Keratinocyte (primary cell): Measurements from ENCODE around the gene ZNF571. TPM values are rescaled to one million over a fixed set of nuclear protein-coding genes. Genes with fewer than 3 reads are reported as not detected.

Experiments used
- DNase-seq: peaks from one replicate; pipeline ENCODE4 v3.0.0-alpha.2; 2011; ENCODE audit warnings: low read depth, missing footprints, low spot score
- FAIRE-seq: peaks from 2 replicates; lab custom pipeline; 2011; peaks lifted over from hg19 to GRCh38; lab: Jason Lieb, UNC
- H2AFZ ChIP-seq: 2 replicates; pipeline ENCODE4 v1.6.0; 2012; ENCODE audit warnings: low read length, control low read depth, inconsistent platforms; ENCODE audit not compliant: control insufficient read depth
- H3K27ac ChIP-seq: 2 replicates; pipeline ENCODE4 v1.5.1; 2011; ENCODE audit warnings: low read length; ENCODE audit not compliant: control insufficient read depth, insufficient read depth
- H3K27me3 ChIP-seq: 3 replicates; pipeline ENCODE4 v1.6.0; 2011; ENCODE audit warnings: low read length; ENCODE audit not compliant: control insufficient read depth, insufficient read depth; ENCODE audit errors: extremely low read depth
- H3K36me3 ChIP-seq, 2 experiments: 2 replicates in 1 of 2; 3 replicates in 1 of 2; pipeline ENCODE4 v1.5.1; 2011; ENCODE audit warnings: low read length in 2 of 2, mild to moderate bottlenecking in 1 of 2; ENCODE audit not compliant: control insufficient read depth in 2 of 2, insufficient read depth in 2 of 2; ENCODE audit errors: extremely low read depth in 1 of 2
- H3K4me1 ChIP-seq: 3 replicates; pipeline ENCODE4 v1.5.1; 2011; ENCODE audit warnings: low read length; ENCODE audit not compliant: control insufficient read depth, insufficient read depth; ENCODE audit errors: extremely low read depth
- H3K4me2 ChIP-seq: 3 replicates; pipeline ENCODE4 v1.6.0; 2011; ENCODE audit warnings: low read depth, low read length; ENCODE audit not compliant: control insufficient read depth, insufficient read depth; ENCODE audit errors: extremely low read depth
- H3K4me3 ChIP-seq, 3 experiments: fragments of 200-600 bp in 1 of 3; sonication (generic) in 1 of 3; 2 replicates in 2 of 3; 3 replicates in 1 of 3; pipeline ENCODE4 v1.5.1; 2011 to 2016; ENCODE audit warnings: low read length in 3 of 3, mild to moderate bottlenecking in 3 of 3, control low read depth in 2 of 3, inconsistent platforms in 1 of 3, low read depth in 1 of 3, mixed read lengths in 1 of 3, mixed run types in 1 of 3, moderate library complexity in 1 of 3; ENCODE audit not compliant: control insufficient read depth in 2 of 3, insufficient read depth in 2 of 3; ENCODE audit errors: extremely low read depth in 1 of 3
- H3K79me2 ChIP-seq: 2 replicates; pipeline ENCODE4 v1.6.0; 2012; ENCODE audit warnings: low read length; ENCODE audit not compliant: control insufficient read depth, insufficient read depth
- H3K9ac ChIP-seq: 3 replicates; pipeline ENCODE4 v1.6.0; 2011; ENCODE audit warnings: low read length; ENCODE audit not compliant: control insufficient read depth, insufficient read depth; ENCODE audit errors: extremely low read depth
- H3K9me1 ChIP-seq: 3 replicates; pipeline ENCODE4 v1.6.0; 2011; ENCODE audit warnings: low read length; ENCODE audit not compliant: control insufficient read depth, insufficient read depth; ENCODE audit errors: extremely low read depth
- H3K9me3 ChIP-seq: 2 replicates; pipeline ENCODE4 v1.5.1; 2012; ENCODE audit warnings: low read depth, low read length; ENCODE audit not compliant: control insufficient read depth
- H4K20me1 ChIP-seq: 3 replicates; pipeline ENCODE4 v1.6.0; 2011; ENCODE audit warnings: low read length; ENCODE audit not compliant: control insufficient read depth, insufficient read depth; ENCODE audit errors: extremely low read depth
- EZH2 ChIP-seq: IDR thresholded peaks from one replicate; pipeline ENCODE4 v1.6.1; 2012; ENCODE audit warnings: inconsistent platforms, mild to moderate bottlenecking, low read length, moderate library complexity
- dilution Hi-C: fragments of 300-500 bp; cut with MboI; formaldehyde crosslinking; loops from one replicate; pipeline ENCODE4 v1.7.0; 2020; ENCODE audit warnings: low sequenced_read_pairs; ENCODE audit not compliant: extremely low pct_ligation_motif_present
- polyA plus RNA-seq, 5 experiments: library from polyadenylated mRNA; depleted of rRNA in 3 of 5; stranded (reverse) in 3 of 5; stranded (forward) in 1 of 5; unstranded in 1 of 5; fragments of >200 nt; gene quantifications; 1 replicate in 1 of 5; 2 replicates in 3 of 5; 3 replicates in 1 of 5; pipeline versions ENCODE4 v1.2.1 to v1.2.3, GENCODE V29; 2011 to 2012; ENCODE audit warnings: missing spikeins in 2 of 5, low read depth in 1 of 5, low replicate concordance in 1 of 5
- TF ChIP-seq, protein P1 (sequence below), 3 experiments: IDR thresholded peaks in 1 of 3; conservative IDR thresholded peaks in 1 of 3; optimal IDR thresholded peaks in 1 of 3; 2 replicates in 2 of 3; 3 replicates in 1 of 3; pipeline versions ENCODE3 to v1.5.1; 2011; ENCODE audit warnings: low read length in 3 of 3, mild to moderate bottlenecking in 3 of 3, moderate library complexity in 2 of 3, control low read depth in 1 of 3, inconsistent platforms in 1 of 3; ENCODE audit not compliant: insufficient read depth in 2 of 3; ENCODE audit errors: extremely low read depth in 1 of 3

Gene ZNF571
- polyA plus RNA-seq, 1 donor (not counting 4 experiments of a cell fraction or from before 2014, with no cell fraction given): 4.0 TPM

DNA sequence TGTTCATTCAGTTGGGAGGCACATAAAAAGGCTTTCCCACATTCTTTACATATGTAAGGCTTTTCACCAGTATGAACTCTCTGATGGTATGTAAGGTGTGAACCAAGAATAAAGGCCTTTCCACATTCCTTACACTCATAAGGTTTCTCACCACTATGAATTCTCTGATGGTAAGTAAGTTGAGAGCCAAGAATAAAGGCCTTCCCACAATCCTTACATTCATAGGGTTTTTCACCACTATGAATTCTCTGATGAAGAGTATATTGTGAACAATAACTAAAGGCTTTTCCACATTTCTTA is 29.3 kb downstream of the ZNF571 start:
- Histone ChIP-seq H3K4me3 (no peak overlapping the region), H3K36me3 (peaks cover 0 to 1% of the 10 kb centered on the region in 2 experiments), H3K27me3 (no peaks in the 10 kb centered on the region), H3K9me1 (no peaks in the 10 kb centered on the region), H3K4me2 (no peak overlapping the region), H3K4me1 (no peaks in the 10 kb centered on the region), H3K79me2 (no peaks in the 10 kb centered on the region), H2AFZ (no peak overlapping the region), H3K9me3 (peaks cover 39% of the 10 kb centered on the region), H3K9ac (no peak overlapping the region), H3K27ac (no peak overlapping the region), H4K20me1 (no peaks in the 10 kb centered on the region)
- DNase-seq: no peak
- no peak for FAIRE-seq
- dilution Hi-C loops: no loop called here
- TF ChIP-seq, protein P1, sequence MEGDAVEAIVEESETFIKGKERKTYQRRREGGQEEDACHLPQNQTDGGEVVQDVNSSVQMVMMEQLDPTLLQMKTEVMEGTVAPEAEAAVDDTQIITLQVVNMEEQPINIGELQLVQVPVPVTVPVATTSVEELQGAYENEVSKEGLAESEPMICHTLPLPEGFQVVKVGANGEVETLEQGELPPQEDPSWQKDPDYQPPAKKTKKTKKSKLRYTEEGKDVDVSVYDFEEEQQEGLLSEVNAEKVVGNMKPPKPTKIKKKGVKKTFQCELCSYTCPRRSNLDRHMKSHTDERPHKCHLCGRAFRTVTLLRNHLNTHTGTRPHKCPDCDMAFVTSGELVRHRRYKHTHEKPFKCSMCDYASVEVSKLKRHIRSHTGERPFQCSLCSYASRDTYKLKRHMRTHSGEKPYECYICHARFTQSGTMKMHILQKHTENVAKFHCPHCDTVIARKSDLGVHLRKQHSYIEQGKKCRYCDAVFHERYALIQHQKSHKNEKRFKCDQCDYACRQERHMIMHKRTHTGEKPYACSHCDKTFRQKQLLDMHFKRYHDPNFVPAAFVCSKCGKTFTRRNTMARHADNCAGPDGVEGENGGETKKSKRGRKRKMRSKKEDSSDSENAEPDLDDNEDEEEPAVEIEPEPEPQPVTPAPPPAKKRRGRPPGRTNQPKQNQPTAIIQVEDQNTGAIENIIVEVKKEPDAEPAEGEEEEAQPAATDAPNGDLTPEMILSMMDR (optimal IDR thresholded peaks at IDR 0.05 in 1 of 3, IDR thresholded peaks at IDR 0.05 in 1 of 3, conservative IDR thresholded peaks at IDR 0.05 in 1 of 3; ENCODE audit: extremely low read depth in 1 of 3, insufficient read depth in 2 of 3, low read length in 3 of 3): no peak
- TF ChIP-seq EZH2: no peak

DNA sequence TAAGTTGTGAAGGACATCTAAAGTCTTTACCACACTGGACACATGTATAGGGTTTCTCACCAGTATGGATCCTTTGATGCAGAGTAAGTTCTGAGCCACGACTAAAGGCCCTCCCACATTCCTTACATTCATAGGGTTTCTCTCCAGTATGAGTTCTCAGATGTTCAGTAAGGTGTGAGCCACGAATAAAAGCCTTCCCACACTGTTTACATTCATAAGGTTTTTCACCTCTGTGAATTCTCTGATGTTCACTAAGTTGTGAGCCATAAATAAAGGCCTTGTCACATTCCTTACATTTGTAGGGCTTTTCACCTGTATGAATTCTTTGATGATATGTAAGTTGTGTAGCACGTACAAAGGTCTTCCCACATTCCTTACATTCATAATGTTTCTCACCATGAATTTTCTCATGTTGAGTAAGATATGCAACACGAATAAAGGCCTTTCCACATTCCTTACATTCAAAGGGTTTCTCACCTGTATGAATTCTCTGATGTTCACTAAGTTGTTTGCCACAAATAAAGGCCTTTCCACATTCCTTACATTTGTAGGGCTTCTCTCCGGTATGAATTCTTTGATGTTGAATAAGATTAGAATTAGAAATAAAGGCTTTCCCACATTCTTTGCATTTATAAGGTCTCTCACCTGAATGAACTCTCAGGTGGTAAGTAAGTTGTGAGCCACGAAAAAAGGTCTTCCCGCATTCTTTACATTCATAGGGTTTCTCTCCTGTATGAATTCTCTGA is 29.8 kb downstream of the ZNF571 start:
- Histone ChIP-seq H2AFZ (no peak overlapping the region), H3K9ac (no peak overlapping the region), H3K27me3 (no peaks in the 10 kb centered on the region), H3K27ac (no peak overlapping the region), H3K4me3 (no peak overlapping the region), H3K4me2 (no peak overlapping the region), H3K79me2 (no peaks in the 10 kb centered on the region), H4K20me1 (no peaks in the 10 kb centered on the region), H3K9me3 (peaks cover 35% of the 10 kb centered on the region), H3K4me1 (no peaks in the 10 kb centered on the region), H3K9me1 (no peaks in the 10 kb centered on the region), H3K36me3 (peaks cover 0 to 1% of the 10 kb centered on the region in 2 experiments)
- dilution Hi-C loops: no loop called here
- no peak for FAIRE-seq
- TF ChIP-seq, protein P1 (optimal IDR thresholded peaks at IDR 0.05 in 1 of 3, IDR thresholded peaks at IDR 0.05 in 1 of 3, conservative IDR thresholded peaks at IDR 0.05 in 1 of 3; ENCODE audit: extremely low read depth in 1 of 3, insufficient read depth in 2 of 3, low read length in 3 of 3): no peak
- TF ChIP-seq EZH2: no peak
- DNase-seq: no peak
